Measurements from ENCODE around the gene PSMA1. TPM values are rescaled to one million over a fixed set of nuclear protein-coding genes. Genes with fewer than 3 reads are reported as not detected.
"Not testable (repeated sequence)": the region's sequence is repeated elsewhere in the genome, so short reads cannot be mapped to it uniquely, and the experiment has no call there.

Gene PSMA1
- total RNA-seq: 100 to 1,000 TPM in 3 of 4 donors, 10 to 100 TPM in 1; 81.7 to 213 (median 126) TPM

DNA sequence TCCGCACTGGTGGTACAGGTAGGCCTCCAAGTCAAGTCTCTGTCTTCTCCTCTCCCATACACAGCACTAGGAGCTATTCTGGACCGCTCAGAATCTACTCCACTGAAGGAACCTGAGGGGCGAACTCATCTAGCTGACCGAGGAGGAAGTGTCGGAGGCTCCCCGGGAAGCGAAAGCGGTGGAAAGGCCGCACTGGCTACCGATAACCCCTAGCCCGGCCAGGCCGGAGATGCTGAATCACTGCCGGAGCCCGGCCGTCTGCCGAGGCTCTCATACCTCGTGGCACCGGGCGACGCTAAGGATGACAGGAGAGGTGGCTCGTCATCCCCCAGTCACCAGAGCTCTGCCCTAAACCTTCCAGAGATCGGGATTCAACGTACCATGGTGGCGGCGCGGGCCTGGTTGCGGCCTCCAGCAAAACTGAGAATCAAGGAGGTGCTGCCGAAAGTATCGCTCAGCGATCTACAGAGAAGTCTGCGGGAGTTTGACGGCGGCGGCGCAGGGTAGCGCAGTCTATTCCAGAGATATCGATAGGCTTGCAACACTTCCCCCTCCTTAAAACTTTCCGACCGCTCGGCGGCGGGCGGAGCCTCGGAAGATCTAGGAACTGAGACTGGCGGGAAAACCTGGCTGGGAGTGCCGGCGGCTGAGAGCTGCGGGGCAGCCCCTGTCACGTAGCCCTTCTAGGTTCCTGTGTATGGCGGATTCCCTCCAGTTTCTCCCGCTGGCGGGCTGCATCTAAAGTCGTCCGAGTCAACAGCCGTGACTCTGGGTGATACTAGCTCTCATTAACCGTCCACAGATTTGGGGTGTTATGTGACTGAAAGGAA lies at the start of gene PSMA1:
Gene PSMA1 (minus strand): TSS at position 470 of the 830 bp plus-strand sequence. CDS start 87 bp downstream, at position 383.
- no peaks in the 10 kb centered on the region for H3K27me3 ChIP-seq
- peaks cover 4 to 6% of the 10 kb centered on the region in 2 donors for H3K4me1 ChIP-seq
- no peaks in the 10 kb centered on the region for H3K9me3 ChIP-seq
- H3K36me3 ChIP-seq: no peaks in the 10 kb centered on the region
- peak within 1 kb of the TSS; percentile 83 for H3K27ac ChIP-seq
- intact Hi-C loops (cut with DNase I; ENCODE audit: low total_unique reads): no loop called here
- peak within 1 kb of the TSS; percentile 72 to 87 for H3K4me3 ChIP-seq
- TF ChIP-seq, protein P1, sequence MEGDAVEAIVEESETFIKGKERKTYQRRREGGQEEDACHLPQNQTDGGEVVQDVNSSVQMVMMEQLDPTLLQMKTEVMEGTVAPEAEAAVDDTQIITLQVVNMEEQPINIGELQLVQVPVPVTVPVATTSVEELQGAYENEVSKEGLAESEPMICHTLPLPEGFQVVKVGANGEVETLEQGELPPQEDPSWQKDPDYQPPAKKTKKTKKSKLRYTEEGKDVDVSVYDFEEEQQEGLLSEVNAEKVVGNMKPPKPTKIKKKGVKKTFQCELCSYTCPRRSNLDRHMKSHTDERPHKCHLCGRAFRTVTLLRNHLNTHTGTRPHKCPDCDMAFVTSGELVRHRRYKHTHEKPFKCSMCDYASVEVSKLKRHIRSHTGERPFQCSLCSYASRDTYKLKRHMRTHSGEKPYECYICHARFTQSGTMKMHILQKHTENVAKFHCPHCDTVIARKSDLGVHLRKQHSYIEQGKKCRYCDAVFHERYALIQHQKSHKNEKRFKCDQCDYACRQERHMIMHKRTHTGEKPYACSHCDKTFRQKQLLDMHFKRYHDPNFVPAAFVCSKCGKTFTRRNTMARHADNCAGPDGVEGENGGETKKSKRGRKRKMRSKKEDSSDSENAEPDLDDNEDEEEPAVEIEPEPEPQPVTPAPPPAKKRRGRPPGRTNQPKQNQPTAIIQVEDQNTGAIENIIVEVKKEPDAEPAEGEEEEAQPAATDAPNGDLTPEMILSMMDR (IDR thresholded peaks at IDR 0.05): peak; percentile 45 to 83 (median 60)
- TF ChIP-seq POLR2A (IDR thresholded peaks at IDR 0.05): peak; percentile 63 to 73
- peak; percentile 92 to 93 for DNase-seq

DNA sequence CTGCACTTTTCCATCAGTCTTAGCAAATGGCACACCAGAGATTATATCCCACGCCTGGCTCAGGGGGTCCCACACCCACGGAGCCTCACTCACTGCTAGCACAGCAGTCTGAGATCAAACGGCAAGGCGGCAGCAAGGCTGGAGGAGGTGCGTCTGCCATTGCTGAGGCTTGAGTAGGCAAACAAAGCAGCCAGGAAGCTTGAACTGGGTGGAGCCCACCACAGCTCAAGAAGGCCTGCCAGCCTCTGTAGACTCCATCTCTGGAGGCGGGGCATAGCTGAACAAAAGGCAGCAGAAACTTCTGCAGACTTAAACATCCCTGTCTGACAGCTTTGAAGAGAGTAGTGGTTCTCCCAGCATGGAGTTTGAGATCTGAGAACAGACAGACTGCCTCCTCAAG lies 49.3 kb upstream of the PSMA1 start:
- H3K27me3 ChIP-seq; H3K4me1 ChIP-seq; DNase-seq; H3K4me3 ChIP-seq; H3K36me3 ChIP-seq; H3K27ac ChIP-seq; H3K9me3 ChIP-seq; intact Hi-C loops (cut with DNase I; ENCODE audit: low total_unique reads): not testable (repeated sequence)

DNA sequence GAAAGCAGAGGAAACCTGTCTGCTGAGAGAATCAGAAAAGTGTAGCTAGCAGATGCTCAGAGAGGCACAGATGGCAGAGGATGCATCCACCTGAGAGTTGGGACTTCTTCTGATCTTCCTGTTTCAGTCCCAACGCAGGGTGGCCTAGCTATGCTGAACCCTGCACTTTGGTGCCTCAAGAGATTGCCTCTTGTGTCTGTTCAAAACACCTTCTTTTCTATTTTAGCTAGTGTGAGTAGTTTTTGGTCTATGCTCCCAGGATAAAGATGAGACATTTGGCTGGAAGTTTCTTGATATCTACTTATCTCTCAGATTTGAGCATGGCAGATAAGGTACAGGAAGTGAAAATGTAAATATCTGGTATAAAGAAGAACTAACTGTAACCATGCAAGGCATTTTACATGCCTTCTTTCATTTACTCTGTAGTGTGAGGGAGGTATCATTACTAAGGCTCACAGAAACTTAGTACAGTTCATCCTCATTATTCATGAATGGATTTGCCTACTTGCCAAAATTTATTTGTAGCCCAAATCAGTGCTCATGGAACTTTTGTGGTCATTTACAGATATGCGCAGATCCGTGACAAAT lies 47.0 kb upstream of the PSMA1 start:
- TF ChIP-seq, protein P1 (IDR thresholded peaks at IDR 0.05): no peak
- TF ChIP-seq POLR2A (IDR thresholded peaks at IDR 0.05): no peak
- intact Hi-C loops (cut with DNase I; ENCODE audit: low total_unique reads): no loop called here
- Histone ChIP-seq H3K36me3 (no peaks in the 10 kb centered on the region), H3K4me1 (no peaks in the 10 kb centered on the region), H3K27me3 (no peaks in the 10 kb centered on the region), H3K4me3 (no peak overlapping the region), H3K27ac (no peak overlapping the region), H3K9me3 (no peaks in the 10 kb centered on the region)
- DNase-seq: no peak

DNA sequence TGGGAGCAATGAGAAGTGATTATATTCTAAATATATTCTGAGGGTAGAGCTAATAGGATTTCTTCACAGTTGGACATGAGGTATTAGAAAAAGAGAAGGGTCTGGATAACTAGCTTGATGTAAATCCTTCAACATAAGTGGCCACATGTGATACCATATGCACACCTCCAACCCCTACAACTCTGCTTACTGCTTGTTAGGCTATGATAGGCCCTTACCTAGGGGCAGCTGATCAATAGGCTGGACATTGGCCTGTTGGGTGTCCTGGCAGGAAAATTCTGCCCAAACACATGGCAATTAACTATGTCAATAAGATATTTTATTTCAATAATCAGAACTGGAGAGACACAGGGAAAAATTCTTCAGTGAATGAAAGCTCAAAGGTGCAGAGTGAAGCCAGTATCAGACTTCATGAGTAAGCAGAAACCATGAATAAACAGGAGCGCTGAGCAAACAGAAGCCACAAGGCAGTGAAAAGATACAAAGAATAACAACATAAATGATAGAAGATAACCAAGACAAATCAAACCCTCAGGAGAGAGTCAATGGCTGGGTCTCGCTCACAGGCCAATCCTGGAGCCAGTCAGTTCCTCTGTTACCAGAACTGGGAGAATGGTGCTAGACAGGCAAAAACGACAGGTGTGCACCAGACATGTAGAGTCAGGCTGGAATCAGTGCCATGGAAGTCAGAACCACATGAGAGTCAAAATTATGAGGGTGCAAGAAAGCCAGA lies 46.3 kb upstream of the PSMA1 start:
- H3K9me3 ChIP-seq: no peaks in the 10 kb centered on the region
- H3K27me3 ChIP-seq: no peaks in the 10 kb centered on the region
- no peak for TF ChIP-seq POLR2A (IDR thresholded peaks at IDR 0.05)
- TF ChIP-seq, protein P1 (IDR thresholded peaks at IDR 0.05): no peak
- H3K4me1 ChIP-seq: no peaks in the 10 kb centered on the region
- no peak overlapping the region for H3K27ac ChIP-seq
- intact Hi-C loops (cut with DNase I; ENCODE audit: low total_unique reads): no loop called here
- H3K4me3 ChIP-seq: no peak overlapping the region
- H3K36me3 ChIP-seq: no peaks in the 10 kb centered on the region
- DNase-seq: no peak

DNA sequence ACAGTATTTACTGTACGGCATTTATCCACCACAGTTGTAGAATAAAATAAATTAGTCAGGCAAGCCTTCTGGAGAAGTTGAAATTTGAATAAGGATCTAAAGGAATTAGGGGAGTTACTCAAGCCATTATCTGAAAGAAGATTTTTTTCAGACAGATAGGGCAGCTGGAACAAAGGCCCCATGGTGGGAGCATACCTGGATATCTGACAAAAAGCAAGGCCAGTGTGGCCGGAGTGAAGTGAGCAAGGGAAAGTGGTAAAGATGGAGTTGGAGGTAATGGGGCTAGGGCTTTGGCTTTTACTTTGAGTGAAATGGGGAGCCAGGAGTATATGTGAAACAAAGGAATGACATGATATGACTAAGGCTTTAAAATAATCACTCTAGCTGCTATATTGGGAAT lies 45.7 kb upstream of the PSMA1 start:
- Histone ChIP-seq H3K4me3 (no peak overlapping the region), H3K27me3 (no peaks in the 10 kb centered on the region), H3K4me1 (no peaks in the 10 kb centered on the region), H3K36me3 (no peaks in the 10 kb centered on the region), H3K9me3 (no peaks in the 10 kb centered on the region), H3K27ac (no peak overlapping the region)
- TF ChIP-seq, protein P1 (IDR thresholded peaks at IDR 0.05): no peak
- TF ChIP-seq POLR2A (IDR thresholded peaks at IDR 0.05): no peak
- intact Hi-C loops (cut with DNase I; ENCODE audit: low total_unique reads): no loop called here
- DNase-seq: no peak
